Thoracic aorta (tissue), 2 donors: ENCODE data around the gene PARVA. TPM values are rescaled to one million over a fixed set of nuclear protein-coding genes. Genes with fewer than 3 reads are reported as not detected.

ENCODE experiments used
- ATAC-seq: fragments of 150-250 bp; one replicate; pipeline ENCODE4 v1.8.0; 2017; ENCODE audit warnings: low read depth; ENCODE audit not compliant: insufficient number of reproducible peaks, low FRiP score
- DNase-seq: peaks from one replicate; pipeline ENCODE4 v3.0.0-alpha.2; 2020; ENCODE audit warnings: low spot score
- H3K27ac ChIP-seq, 2 donors: fragments of 200-600 bp; sonication (generic); 1 replicate in 1 of 2; 2 replicates in 1 of 2; pipeline ENCODE4 v1.5.1; 2016; ENCODE audit warnings: mild to moderate bottlenecking in 2 of 2, moderate library complexity in 2 of 2
- H3K27me3 ChIP-seq: fragments of 200-600 bp; sonication (generic); replicated peaks from 2 replicates; pipeline ENCODE4 v1.6.0; 2016; ENCODE audit warnings: mild to moderate bottlenecking; ENCODE audit not compliant: insufficient read depth
- H3K36me3 ChIP-seq: fragments of 200-600 bp; sonication (generic); one replicate; pipeline ENCODE4 v1.5.1; 2016
- H3K4me1 ChIP-seq, 2 donors: fragments of 200-600 bp; sonication (generic); 1 replicate in 1 of 2; 2 replicates in 1 of 2; pipeline versions ENCODE4 v1.5.1 to v1.6.0; 2016; ENCODE audit warnings: low read depth in 2 of 2, mild to moderate bottlenecking in 1 of 2; ENCODE audit not compliant: control insufficient read depth in 1 of 2
- H3K4me3 ChIP-seq: fragments of 200-600 bp; sonication (generic); 2 replicates; pipeline ENCODE4 v1.5.1; 2016; ENCODE audit warnings: mild to moderate bottlenecking
- H3K9me3 ChIP-seq: fragments of 200-600 bp; sonication (generic); 2 replicates; pipeline ENCODE4 v1.5.1; 2016
- total RNA-seq, 2 donors: library from RNA; depleted of rRNA; stranded (reverse); fragments of >200 nt; gene quantifications; one replicate each; pipeline versions ENCODE4 v1.1.0 to v1.2.3, GENCODE V29; 2016
- TF ChIP-seq, protein P1 (sequence below): fragments of 200-600 bp; sonication (generic); IDR thresholded peaks from one replicate; pipeline ENCODE4 v1.5.1; 2019; ENCODE audit warnings: antibody characterized with exemption

Gene PARVA
- total RNA-seq, 2 donors from 2014 or later = 96.7 to 99.7 TPM

DNA sequence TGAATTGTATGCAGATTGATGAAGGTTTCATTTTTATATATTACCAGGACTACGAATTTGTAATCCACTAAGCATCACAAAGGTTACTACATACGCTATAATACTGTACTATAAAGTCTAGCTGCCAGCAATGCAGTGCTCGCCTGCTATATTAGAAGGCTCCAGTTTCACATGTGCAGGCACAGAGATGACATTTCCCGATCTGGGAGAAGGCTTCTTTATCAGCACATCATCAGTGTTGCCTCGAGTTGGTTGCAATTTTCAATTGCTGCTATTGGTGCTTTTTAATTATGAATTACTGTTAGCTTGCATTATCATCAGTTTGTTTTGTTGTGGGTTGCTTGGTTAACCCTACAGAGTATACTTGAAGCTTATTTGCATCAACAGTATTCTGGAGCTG lies 153.6 kb downstream of the PARVA start:
- Histone ChIP-seq H3K27me3 (no peaks in the 10 kb centered on the region), H3K4me1 (peaks cover 3 to 7% of the 10 kb centered on the region in 2 donors), H3K36me3 (peaks cover 11% of the 10 kb centered on the region), H3K27ac (no peak overlapping the region), H3K9me3 (no peaks in the 10 kb centered on the region), H3K4me3 (no peak overlapping the region)
- ATAC-seq (no peak), DNase-seq (no peak)
- TF ChIP-seq, protein P1, sequence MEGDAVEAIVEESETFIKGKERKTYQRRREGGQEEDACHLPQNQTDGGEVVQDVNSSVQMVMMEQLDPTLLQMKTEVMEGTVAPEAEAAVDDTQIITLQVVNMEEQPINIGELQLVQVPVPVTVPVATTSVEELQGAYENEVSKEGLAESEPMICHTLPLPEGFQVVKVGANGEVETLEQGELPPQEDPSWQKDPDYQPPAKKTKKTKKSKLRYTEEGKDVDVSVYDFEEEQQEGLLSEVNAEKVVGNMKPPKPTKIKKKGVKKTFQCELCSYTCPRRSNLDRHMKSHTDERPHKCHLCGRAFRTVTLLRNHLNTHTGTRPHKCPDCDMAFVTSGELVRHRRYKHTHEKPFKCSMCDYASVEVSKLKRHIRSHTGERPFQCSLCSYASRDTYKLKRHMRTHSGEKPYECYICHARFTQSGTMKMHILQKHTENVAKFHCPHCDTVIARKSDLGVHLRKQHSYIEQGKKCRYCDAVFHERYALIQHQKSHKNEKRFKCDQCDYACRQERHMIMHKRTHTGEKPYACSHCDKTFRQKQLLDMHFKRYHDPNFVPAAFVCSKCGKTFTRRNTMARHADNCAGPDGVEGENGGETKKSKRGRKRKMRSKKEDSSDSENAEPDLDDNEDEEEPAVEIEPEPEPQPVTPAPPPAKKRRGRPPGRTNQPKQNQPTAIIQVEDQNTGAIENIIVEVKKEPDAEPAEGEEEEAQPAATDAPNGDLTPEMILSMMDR = no peak

GRCh38 chr11:12531681-12532080 lies 154.3 kb downstream of the PARVA start:
- ATAC-seq = no peak
- Histone ChIP-seq H3K27ac (no peak overlapping the region), H3K36me3 (peaks cover 11% of the 10 kb centered on the region), H3K27me3 (no peaks in the 10 kb centered on the region), H3K9me3 (no peaks in the 10 kb centered on the region), H3K4me1 (peaks cover 0 to 7% of the 10 kb centered on the region in 2 donors), H3K4me3 (no peak overlapping the region)
- TF ChIP-seq, protein P1 = no peak
- DNase-seq = no peak

GRCh38 chr11:12532580-12532979 lies 155.2 kb downstream of the PARVA start:
- H3K36me3 ChIP-seq = peaks cover 11% of the 10 kb centered on the region
- no peaks in the 10 kb centered on the region for H3K27me3 ChIP-seq
- H3K4me1 ChIP-seq = no peaks in the 10 kb centered on the region
- TF ChIP-seq, protein P1 = no peak
- no peak overlapping the region for H3K27ac ChIP-seq
- ATAC-seq (no peak), DNase-seq (no peak)
- no peaks in the 10 kb centered on the region for H3K9me3 ChIP-seq
- H3K4me3 ChIP-seq = no peak overlapping the region

GRCh38 chr11:12534549-12534948 lies 157.2 kb downstream of the PARVA start:
- Histone ChIP-seq H3K9me3 (no peaks in the 10 kb centered on the region), H3K36me3 (peaks cover 5% of the 10 kb centered on the region), H3K27ac (no peak overlapping the region), H3K27me3 (no peaks in the 10 kb centered on the region), H3K4me3 (no peak overlapping the region), H3K4me1 (no peaks in the 10 kb centered on the region)
- no peak for DNase-seq
- TF ChIP-seq, protein P1 = no peak
- no peak for ATAC-seq

DNA sequence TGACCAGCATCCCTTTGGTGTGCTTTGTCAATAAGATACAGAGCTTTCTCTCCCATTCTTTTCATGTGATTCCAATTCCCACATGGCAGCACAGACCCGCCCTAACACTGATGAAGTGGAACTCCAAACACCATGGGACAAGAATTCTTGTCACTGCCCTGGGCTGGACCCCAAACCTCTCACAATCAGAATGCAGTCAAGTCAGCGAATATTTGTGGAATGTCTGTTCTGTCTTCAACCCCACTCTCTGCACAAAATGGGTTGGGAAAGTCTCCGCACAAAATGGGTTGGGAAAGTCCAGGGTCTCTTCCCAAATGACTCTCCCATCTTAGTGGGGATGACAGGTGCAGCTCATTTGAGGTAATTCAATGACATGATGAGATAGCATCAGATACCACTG lies 157.9 kb downstream of the PARVA start:
- DNase-seq (no peak), ATAC-seq (no peak)
- TF ChIP-seq, protein P1 = no peak

More for the DNA sequence above, 157.9 kb downstream of the PARVA start:
- Histone ChIP-seq H3K36me3 (peaks cover 5% of the 10 kb centered on the region), H3K9me3 (no peaks in the 10 kb centered on the region), H3K4me3 (no peak overlapping the region), H3K4me1 (peaks cover 3 to 5% of the 10 kb centered on the region in 2 donors), H3K27me3 (no peaks in the 10 kb centered on the region), H3K27ac (no peak overlapping the region)
